Vagina (tissue), 2 donors: Measurements from ENCODE around the gene GSG1L.

Source experiments
- POLR2A ChIP-seq, 2 donors: fragments of 450-650 bp; IDR thresholded peaks; one replicate each; pipeline ENCODE4 v1.6.1; 2017; ENCODE audit warnings: antibody characterized with exemption in 2 of 2, mild to moderate bottlenecking in 2 of 2, moderate library complexity in 2 of 2
- TF ChIP-seq, protein P1 (sequence below), 3 experiments: fragments of 450-650 bp in 2 of 3; fragments of 200-600 bp in 1 of 3; sonication (generic) in 1 of 3; IDR thresholded peaks; one replicate each; pipeline ENCODE4 v1.5.1; 2017 to 2019; ENCODE audit warnings: antibody characterized with exemption in 3 of 3, mild to moderate bottlenecking in 2 of 3, moderate library complexity in 2 of 3

DNA sequence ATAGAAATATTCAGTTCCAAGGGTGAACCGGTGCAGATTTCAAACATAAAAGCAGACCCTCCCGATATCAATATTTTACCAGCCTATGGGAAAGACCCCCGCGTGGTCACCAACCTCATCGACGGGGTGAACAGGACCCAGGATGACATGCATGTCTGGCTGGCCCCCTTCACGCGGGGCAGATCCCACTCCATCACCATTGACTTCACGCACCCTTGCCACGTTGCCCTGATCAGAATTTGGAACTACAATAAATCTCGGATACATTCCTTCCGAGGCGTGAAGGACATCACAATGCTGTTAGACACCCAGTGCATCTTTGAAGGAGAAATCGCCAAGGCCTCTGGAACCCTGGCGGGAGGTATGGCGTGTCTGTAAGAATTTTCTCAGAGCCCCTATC, 313.6 kb downstream of the GSG1L start:
- TF ChIP-seq, protein P1, sequence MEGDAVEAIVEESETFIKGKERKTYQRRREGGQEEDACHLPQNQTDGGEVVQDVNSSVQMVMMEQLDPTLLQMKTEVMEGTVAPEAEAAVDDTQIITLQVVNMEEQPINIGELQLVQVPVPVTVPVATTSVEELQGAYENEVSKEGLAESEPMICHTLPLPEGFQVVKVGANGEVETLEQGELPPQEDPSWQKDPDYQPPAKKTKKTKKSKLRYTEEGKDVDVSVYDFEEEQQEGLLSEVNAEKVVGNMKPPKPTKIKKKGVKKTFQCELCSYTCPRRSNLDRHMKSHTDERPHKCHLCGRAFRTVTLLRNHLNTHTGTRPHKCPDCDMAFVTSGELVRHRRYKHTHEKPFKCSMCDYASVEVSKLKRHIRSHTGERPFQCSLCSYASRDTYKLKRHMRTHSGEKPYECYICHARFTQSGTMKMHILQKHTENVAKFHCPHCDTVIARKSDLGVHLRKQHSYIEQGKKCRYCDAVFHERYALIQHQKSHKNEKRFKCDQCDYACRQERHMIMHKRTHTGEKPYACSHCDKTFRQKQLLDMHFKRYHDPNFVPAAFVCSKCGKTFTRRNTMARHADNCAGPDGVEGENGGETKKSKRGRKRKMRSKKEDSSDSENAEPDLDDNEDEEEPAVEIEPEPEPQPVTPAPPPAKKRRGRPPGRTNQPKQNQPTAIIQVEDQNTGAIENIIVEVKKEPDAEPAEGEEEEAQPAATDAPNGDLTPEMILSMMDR (IDR thresholded peaks at IDR 0.05), result no peak
- no peak for TF ChIP-seq POLR2A (IDR thresholded peaks at IDR 0.05)
